ENCODE measurements around the gene ESYT2.

GRCh38 chr7:158777793-158778192 lies 51.5 kb downstream of the ESYT2 start:
- no peak for TF ChIP-seq CTCF (IDR thresholded peaks at IDR 0.05)
- TF ChIP-seq POLR2AphosphoS5 (IDR thresholded peaks at IDR 0.05): no peak
- no peak for TF ChIP-seq POLR2A (IDR thresholded peaks at IDR 0.05)
